Smooth muscle cell (in vitro differentiated cells): ENCODE results near the gene USP11. TPM values are rescaled to one million over a fixed set of nuclear protein-coding genes. Genes with fewer than 3 reads are reported as not detected.
A peak's percentile ranks its signal among the peaks of the same experiment; 100 is the strongest.

Experiments
- DNase-seq: peaks from one replicate; lab custom pipeline; 2025; ENCODE audit not compliant: unreplicated experiment; lab: John Stamatoyannopoulos, UW
- H2AFZ ChIP-seq: fragments of 200-600 bp; sonication (generic); 2 replicates; pipeline ENCODE4 v1.6.0; 2016; ENCODE audit warnings: antibody characterized with exemption, low read depth, mild to moderate bottlenecking
- H3F3A ChIP-seq: fragments of 200-600 bp; sonication (generic); 2 replicates; pipeline ENCODE4 v1.6.0; 2017; ENCODE audit warnings: antibody characterized with exemption, low read depth
- H3K27ac ChIP-seq: fragments of 200-600 bp; sonication (generic); 2 replicates; pipeline ENCODE4 v1.5.1; 2016; ENCODE audit warnings: low read depth, mild to moderate bottlenecking
- H3K27me3 ChIP-seq: fragments of 200-600 bp; sonication (generic); 2 replicates; pipeline ENCODE4 v1.6.1; 2016; ENCODE audit warnings: low read depth, mild to moderate bottlenecking
- H3K36me3 ChIP-seq: fragments of 200-600 bp; sonication (generic); 2 replicates; pipeline ENCODE4 v1.5.1; 2016; ENCODE audit warnings: low read depth
- H3K4me1 ChIP-seq: fragments of 200-600 bp; sonication (generic); 2 replicates; pipeline ENCODE4 v1.5.1; 2016; ENCODE audit warnings: low read depth
- H3K4me2 ChIP-seq: fragments of 200-600 bp; sonication (generic); 2 replicates; pipeline ENCODE4 v1.6.0; 2016; ENCODE audit warnings: mild to moderate bottlenecking
- H3K4me3 ChIP-seq: fragments of 200-600 bp; sonication (generic); 2 replicates; pipeline ENCODE4 v1.5.1; 2016; ENCODE audit warnings: mild to moderate bottlenecking
- H3K79me2 ChIP-seq: fragments of 200-600 bp; sonication (generic); 2 replicates; pipeline ENCODE4 v1.6.0; 2016; ENCODE audit warnings: low read depth, mild to moderate bottlenecking
- H3K9ac ChIP-seq: fragments of 200-600 bp; sonication (generic); 2 replicates; pipeline ENCODE4 v1.6.0; 2016; ENCODE audit warnings: low read depth
- H3K9me3 ChIP-seq: fragments of 200-600 bp; sonication (generic); replicated peaks from 2 replicates; pipeline ENCODE4 v1.5.1; 2016; ENCODE audit warnings: low read depth
- H4K20me1 ChIP-seq: fragments of 200-600 bp; sonication (generic); 2 replicates; pipeline ENCODE4 v1.6.0; 2016; ENCODE audit warnings: low read depth
- WGBS: methylation state at CpG from one replicate; pipeline ENCODE4 v1.1.7; 2016; ENCODE audit warnings: low lambda C conversion rate; 5-methylcytosine and 5-hydroxymethylcytosine counted together
- polyA plus RNA-seq: library from polyadenylated mRNA; unstranded; fragments of >200 nt; fragmentation: Nextera tagmentation; extraction: Ambion mirVana; gene quantifications from 2 replicates; pipeline ENCODE4 v1.2.1, GENCODE V29; 2016
- total RNA-seq: library from RNA; depleted of rRNA; stranded (reverse); fragments of >200 nt; gene quantifications from 2 replicates; pipeline ENCODE4 v1.2.3, GENCODE V29; 2014
- TF ChIP-seq, protein P1 (sequence below): fragments of 200-600 bp; sonication (generic); IDR thresholded peaks from 2 replicates; pipeline ENCODE4 v1.5.1; 2017; ENCODE audit warnings: borderline replicate concordance, mild to moderate bottlenecking, antibody characterized with exemption; ENCODE audit not compliant: insufficient read depth, poor library complexity, severe bottlenecking

The USP11 gene
- total and polyA plus RNA-seq, 2 experiments from 2014 or later, result 84.0 to 221 TPM

DNA sequence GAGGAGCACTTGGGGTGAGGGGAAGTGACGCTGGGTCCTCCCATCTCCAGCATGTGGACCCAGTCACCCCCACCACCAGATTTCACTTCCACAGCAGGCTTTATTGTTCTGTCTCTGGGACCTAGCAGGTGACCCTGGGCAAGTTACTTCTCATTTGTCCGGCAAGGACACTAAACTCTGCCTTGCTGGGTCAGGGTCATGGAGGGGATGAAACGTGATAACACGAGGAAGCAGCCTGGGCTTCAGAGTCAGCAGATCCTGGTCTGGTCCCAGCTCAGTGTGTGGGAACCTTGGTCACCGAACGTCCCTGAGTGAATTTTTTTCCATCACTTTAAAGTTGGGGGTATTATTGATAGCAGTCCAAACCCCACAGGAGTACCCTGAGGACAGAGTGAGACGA, 35.3 kb upstream of the USP11 start:
- Histone ChIP-seq H3K4me3 (peak overlapping the region; percentile 3), H3K36me3 (peaks cover 6% of the 10 kb centered on the region), H3K9ac (no peak overlapping the region), H3K79me2 (peaks cover 64% of the 10 kb centered on the region), H3K4me2 (peak overlapping the region; percentile 86), H3K4me1 (peaks cover 33% of the 10 kb centered on the region), H3F3A (no peaks in the 10 kb centered on the region), H4K20me1 (peaks cover 84% of the 10 kb centered on the region), H3K27me3 (no peaks in the 10 kb centered on the region), H2AFZ (no peak overlapping the region), H3K27ac (peak overlapping the region; percentile 7), H3K9me3 (no peaks in the 10 kb centered on the region)
- DNase-seq, result no peak
- 71% methylated on average over 7 of the region's 7 CpGs for WGBS
- TF ChIP-seq, protein P1, sequence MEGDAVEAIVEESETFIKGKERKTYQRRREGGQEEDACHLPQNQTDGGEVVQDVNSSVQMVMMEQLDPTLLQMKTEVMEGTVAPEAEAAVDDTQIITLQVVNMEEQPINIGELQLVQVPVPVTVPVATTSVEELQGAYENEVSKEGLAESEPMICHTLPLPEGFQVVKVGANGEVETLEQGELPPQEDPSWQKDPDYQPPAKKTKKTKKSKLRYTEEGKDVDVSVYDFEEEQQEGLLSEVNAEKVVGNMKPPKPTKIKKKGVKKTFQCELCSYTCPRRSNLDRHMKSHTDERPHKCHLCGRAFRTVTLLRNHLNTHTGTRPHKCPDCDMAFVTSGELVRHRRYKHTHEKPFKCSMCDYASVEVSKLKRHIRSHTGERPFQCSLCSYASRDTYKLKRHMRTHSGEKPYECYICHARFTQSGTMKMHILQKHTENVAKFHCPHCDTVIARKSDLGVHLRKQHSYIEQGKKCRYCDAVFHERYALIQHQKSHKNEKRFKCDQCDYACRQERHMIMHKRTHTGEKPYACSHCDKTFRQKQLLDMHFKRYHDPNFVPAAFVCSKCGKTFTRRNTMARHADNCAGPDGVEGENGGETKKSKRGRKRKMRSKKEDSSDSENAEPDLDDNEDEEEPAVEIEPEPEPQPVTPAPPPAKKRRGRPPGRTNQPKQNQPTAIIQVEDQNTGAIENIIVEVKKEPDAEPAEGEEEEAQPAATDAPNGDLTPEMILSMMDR, result no peak

GRCh38 chrX:47198026-47198686, 34.7 kb upstream of the USP11 start:
- no peaks in the 10 kb centered on the region for H3K9me3 ChIP-seq
- peak overlapping the region; percentile 7 for H3K27ac ChIP-seq
- TF ChIP-seq, protein P1, result no peak
- peaks cover 64% of the 10 kb centered on the region for H3K79me2 ChIP-seq
- H2AFZ ChIP-seq, result no peak overlapping the region
- 66% methylated on average over 10 of the region's 10 CpGs for WGBS
- peaks cover 6% of the 10 kb centered on the region for H3K36me3 ChIP-seq
- no peak overlapping the region for H3K4me3 ChIP-seq
- H3K4me2 ChIP-seq, result peak overlapping the region; percentile 86
- no peaks in the 10 kb centered on the region for H3K27me3 ChIP-seq
- no peak for DNase-seq
- H3K4me1 ChIP-seq, result peaks cover 33% of the 10 kb centered on the region
- no peaks in the 10 kb centered on the region for H3F3A ChIP-seq
- H4K20me1 ChIP-seq, result peaks cover 89% of the 10 kb centered on the region
- no peak overlapping the region for H3K9ac ChIP-seq

GRCh38 chrX:47198687-47199080, 34.1 kb upstream of the USP11 start:
- Histone ChIP-seq H3K4me1 (peaks cover 33% of the 10 kb centered on the region), H3F3A (no peaks in the 10 kb centered on the region), H3K9ac (no peak overlapping the region), H2AFZ (no peak overlapping the region), H3K36me3 (peaks cover 6% of the 10 kb centered on the region), H3K27ac (no peak overlapping the region), H3K4me3 (no peak overlapping the region), H3K79me2 (peaks cover 64% of the 10 kb centered on the region), H3K27me3 (no peaks in the 10 kb centered on the region), H4K20me1 (peaks cover 94% of the 10 kb centered on the region), H3K4me2 (no peak overlapping the region), H3K9me3 (no peaks in the 10 kb centered on the region)
- 96% methylated on average over 15 of the region's 15 CpGs for WGBS
- no peak for DNase-seq
- TF ChIP-seq, protein P1, result no peak

DNA sequence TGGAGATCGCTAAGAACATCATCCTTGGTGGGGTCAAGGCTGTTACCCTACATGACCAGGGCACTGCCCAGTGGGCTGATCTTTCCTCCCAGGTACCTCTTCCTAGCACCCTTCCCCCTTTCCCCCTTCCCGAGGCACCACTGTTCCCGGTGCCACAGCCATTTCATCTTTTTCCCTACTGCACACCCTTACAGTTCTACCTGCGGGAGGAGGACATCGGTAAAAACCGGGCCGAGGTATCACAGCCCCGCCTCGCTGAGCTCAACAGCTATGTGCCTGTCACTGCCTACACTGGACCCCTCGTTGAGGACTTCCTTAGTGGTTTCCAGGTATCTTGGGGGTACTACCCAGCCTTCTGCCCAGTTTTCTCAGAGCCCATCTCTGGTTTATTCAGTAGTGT, 33.5 kb upstream of the USP11 start:
- no peak overlapping the region for H3K27ac ChIP-seq
- H3K9me3 ChIP-seq, result no peaks in the 10 kb centered on the region
- H3K4me2 ChIP-seq, result no peak overlapping the region
- no peak overlapping the region for H2AFZ ChIP-seq
- no peak overlapping the region for H3K4me3 ChIP-seq
- no peak for DNase-seq
- H3F3A ChIP-seq, result no peaks in the 10 kb centered on the region
- 97% methylated on average over 10 of the region's 10 CpGs for WGBS
- peaks cover 58% of the 10 kb centered on the region for H3K79me2 ChIP-seq
- TF ChIP-seq, protein P1, result no peak
- peaks cover 33% of the 10 kb centered on the region for H3K4me1 ChIP-seq
- H3K27me3 ChIP-seq, result no peaks in the 10 kb centered on the region
- peaks cover 97% of the 10 kb centered on the region for H4K20me1 ChIP-seq
- H3K9ac ChIP-seq, result no peak overlapping the region
- H3K36me3 ChIP-seq, result peaks cover 6% of the 10 kb centered on the region
